ENCODE measurements around the gene SCAP.

Gene SCAP

GRCh38 chr3:47419083-47420043 is 56.4 kb downstream of the SCAP start:
- no peak for TF ChIP-seq CTCF (IDR thresholded peaks at IDR 0.05; ENCODE audit: low read depth, low read length)
- no peak overlapping the region for H3K4me3 ChIP-seq (ENCODE audit: low read depth, low read length)

GRCh38 chr3:47418167-47419082 is 57.3 kb downstream of the SCAP start:
- no peak overlapping the region for H3K4me3 ChIP-seq (ENCODE audit: low read depth, low read length)
- TF ChIP-seq CTCF (IDR thresholded peaks at IDR 0.05; ENCODE audit: low read depth, low read length): no peak

GRCh38 chr3:47416041-47416440 is 59.7 kb downstream of the SCAP start:
- no peak overlapping the region for H3K4me3 ChIP-seq (ENCODE audit: low read depth, low read length)
- no peak for TF ChIP-seq CTCF (IDR thresholded peaks at IDR 0.05; ENCODE audit: low read depth, low read length)

GRCh38 chr3:47414666-47415587 is 60.8 kb downstream of the SCAP start:
- no peak for TF ChIP-seq CTCF (IDR thresholded peaks at IDR 0.05; ENCODE audit: low read depth, low read length)
- H3K4me3 ChIP-seq (ENCODE audit: low read depth, low read length): no peak overlapping the region

- TF ChIP-seq CTCF (IDR thresholded peaks at IDR 0.05; ENCODE audit: low read depth, low read length): no peak
- no peak overlapping the region for H3K4me3 ChIP-seq (ENCODE audit: low read depth, low read length)
Observed at GRCh38 chr3:47414161-47414564, 61.6 kb downstream of the SCAP start.

- TF ChIP-seq CTCF (IDR thresholded peaks at IDR 0.05; ENCODE audit: low read depth, low read length): no peak
- H3K4me3 ChIP-seq (ENCODE audit: low read depth, low read length): no peak overlapping the region
Observed at GRCh38 chr3:47413751-47414150, 62.0 kb downstream of the SCAP start.
